Astrocyte of the cerebellum (primary cell): ENCODE measurements around the gene TSPAN7.

Experiments used
- DNase-seq: peaks from one replicate; pipeline ENCODE4 v3.0.0-alpha.2; 2011; ENCODE audit warnings: low read depth
- H3K4me3 ChIP-seq: 2 replicates; pipeline ENCODE4 v1.5.1; 2011; ENCODE audit warnings: mild to moderate bottlenecking, low read depth, low read length, moderate library complexity
- CTCF ChIP-seq: IDR thresholded peaks from 2 replicates; pipeline ENCODE4 v1.5.1; 2012; ENCODE audit warnings: low read length, low read depth, moderate library complexity, mild to moderate bottlenecking; ENCODE audit errors: missing control alignments
- in situ Hi-C: cut with HindIII; loops from 2 replicates; pipeline ENCODE4 v1.10.0; 2017; ENCODE audit warnings: low sequenced_read_pairs

TSPAN7 gene

GRCh38 chrX:38666909-38667308 is 105.6 kb downstream of the TSPAN7 start:
- no peak for TF ChIP-seq CTCF
- no peak for DNase-seq
- no peak overlapping the region for H3K4me3 ChIP-seq
- in situ Hi-C loops: no loop called here

- no peak for TF ChIP-seq CTCF
- DNase-seq: no peak
- H3K4me3 ChIP-seq: no peak overlapping the region
- in situ Hi-C loops: no loop called here
Observed at GRCh38 chrX:38668771-38669170, 107.4 kb downstream of the TSPAN7 start.

- TF ChIP-seq CTCF: no peak
- no peak overlapping the region for H3K4me3 ChIP-seq
- in situ Hi-C loops: no loop called here
- DNase-seq: no peak
Observed at GRCh38 chrX:38669428-38669827, 108.1 kb downstream of the TSPAN7 start.

- H3K4me3 ChIP-seq: no peak overlapping the region
- no peak for TF ChIP-seq CTCF
- DNase-seq: no peak
- in situ Hi-C loops: no loop called here
Observed at GRCh38 chrX:38672646-38673045, 111.3 kb downstream of the TSPAN7 start.

GRCh38 chrX:38675856-38676255 is 114.5 kb downstream of the TSPAN7 start:
- TF ChIP-seq CTCF: no peak
- in situ Hi-C loops: no loop called here
- no peak for DNase-seq
- H3K4me3 ChIP-seq: no peak overlapping the region

- no peak for TF ChIP-seq CTCF
- no peak for DNase-seq
- no peak overlapping the region for H3K4me3 ChIP-seq
- in situ Hi-C loops: no loop called here
Observed at GRCh38 chrX:38678183-38678582, 116.8 kb downstream of the TSPAN7 start.

GRCh38 chrX:38678821-38679220 is 117.5 kb downstream of the TSPAN7 start:
- in situ Hi-C loops: no loop called here
- DNase-seq: no peak

More at GRCh38 chrX:38678821-38679220, 117.5 kb downstream of the TSPAN7 start:
- no peak for TF ChIP-seq CTCF
- H3K4me3 ChIP-seq: no peak overlapping the region
